GM21619 (cell line): ENCODE results near the gene CLGN.
A peak's percentile ranks its signal among the peaks of the same experiment; 100 is the strongest.
"Not testable (repeated sequence)": the region's sequence is repeated elsewhere in the genome, so short reads cannot be mapped to it uniquely, and the experiment has no call there.

Source experiments
- ATAC-seq: cut with Tn5 transposase; IDR thresholded peaks from one replicate; pipeline ENCODE4 v1.9.1; 2021; ENCODE audit not compliant: unreplicated experiment

CLGN gene, protein sequence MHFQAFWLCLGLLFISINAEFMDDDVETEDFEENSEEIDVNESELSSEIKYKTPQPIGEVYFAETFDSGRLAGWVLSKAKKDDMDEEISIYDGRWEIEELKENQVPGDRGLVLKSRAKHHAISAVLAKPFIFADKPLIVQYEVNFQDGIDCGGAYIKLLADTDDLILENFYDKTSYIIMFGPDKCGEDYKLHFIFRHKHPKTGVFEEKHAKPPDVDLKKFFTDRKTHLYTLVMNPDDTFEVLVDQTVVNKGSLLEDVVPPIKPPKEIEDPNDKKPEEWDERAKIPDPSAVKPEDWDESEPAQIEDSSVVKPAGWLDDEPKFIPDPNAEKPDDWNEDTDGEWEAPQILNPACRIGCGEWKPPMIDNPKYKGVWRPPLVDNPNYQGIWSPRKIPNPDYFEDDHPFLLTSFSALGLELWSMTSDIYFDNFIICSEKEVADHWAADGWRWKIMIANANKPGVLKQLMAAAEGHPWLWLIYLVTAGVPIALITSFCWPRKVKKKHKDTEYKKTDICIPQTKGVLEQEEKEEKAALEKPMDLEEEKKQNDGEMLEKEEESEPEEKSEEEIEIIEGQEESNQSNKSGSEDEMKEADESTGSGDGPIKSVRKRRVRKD

DNA sequence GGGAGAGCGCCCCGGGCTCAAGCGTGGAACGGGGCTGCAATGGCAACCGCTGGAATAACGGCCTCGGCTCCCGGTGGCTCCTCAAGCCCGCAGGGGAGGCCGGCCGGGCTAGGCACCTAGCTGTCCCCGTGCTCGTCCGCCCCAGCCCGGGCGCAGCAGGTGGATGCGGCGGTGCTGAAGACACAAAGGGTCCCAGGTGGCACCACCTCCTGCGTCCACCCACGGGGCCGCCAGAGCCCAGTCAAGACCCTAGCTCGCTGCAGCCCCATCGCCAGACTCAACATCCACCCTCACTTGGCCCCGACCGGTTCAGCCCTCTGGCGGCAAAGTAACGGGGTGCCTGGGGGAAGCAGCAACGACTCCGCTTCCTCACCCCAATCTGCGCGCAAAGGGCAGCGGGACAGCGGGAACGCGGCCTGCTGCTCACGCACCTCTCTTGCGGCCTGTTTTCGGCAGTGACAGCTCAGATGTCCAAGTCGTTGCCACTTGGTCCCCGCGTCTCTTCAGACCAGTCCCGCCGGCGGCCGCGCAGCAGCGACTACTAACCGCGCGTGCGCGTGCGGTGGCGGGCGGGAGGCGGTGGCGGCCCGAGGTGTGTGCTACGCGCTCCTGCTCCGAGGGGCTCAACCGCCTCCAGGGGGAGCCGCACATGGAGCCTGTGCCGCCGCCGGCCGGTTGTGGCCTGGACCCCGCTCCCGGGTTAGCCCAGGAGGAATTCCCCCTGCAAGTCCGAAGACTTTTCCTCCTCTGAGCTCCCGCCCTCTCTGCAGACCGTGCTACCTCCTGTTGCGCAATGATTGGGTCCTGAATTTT, at the start of gene CLGN:
Gene CLGN, minus strand, starts transcription at position 543 of the 813 bp plus-strand sequence. CDS start 14,570 bp downstream, outside the sequence.
- ATAC-seq = peak; percentile 86

DNA sequence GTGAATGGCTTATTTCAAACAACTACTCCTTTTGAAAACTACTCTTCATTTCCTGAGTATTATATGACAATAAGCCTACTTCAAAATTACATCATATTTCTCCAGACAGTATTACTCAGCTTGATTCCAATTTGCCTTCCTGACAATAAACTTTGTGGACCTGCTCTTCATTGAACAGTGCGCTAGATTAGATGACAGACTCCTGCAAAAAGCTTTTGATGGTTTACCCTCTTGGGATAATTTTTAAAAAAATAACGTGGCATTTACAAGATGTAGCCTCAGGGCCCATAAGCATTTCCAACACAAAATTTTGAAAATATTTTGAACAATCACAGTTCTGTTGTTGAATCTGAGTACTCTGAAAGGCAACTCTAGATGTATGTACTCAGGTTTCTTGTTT, 44.7 kb upstream of the CLGN start:
- no peak for ATAC-seq

DNA sequence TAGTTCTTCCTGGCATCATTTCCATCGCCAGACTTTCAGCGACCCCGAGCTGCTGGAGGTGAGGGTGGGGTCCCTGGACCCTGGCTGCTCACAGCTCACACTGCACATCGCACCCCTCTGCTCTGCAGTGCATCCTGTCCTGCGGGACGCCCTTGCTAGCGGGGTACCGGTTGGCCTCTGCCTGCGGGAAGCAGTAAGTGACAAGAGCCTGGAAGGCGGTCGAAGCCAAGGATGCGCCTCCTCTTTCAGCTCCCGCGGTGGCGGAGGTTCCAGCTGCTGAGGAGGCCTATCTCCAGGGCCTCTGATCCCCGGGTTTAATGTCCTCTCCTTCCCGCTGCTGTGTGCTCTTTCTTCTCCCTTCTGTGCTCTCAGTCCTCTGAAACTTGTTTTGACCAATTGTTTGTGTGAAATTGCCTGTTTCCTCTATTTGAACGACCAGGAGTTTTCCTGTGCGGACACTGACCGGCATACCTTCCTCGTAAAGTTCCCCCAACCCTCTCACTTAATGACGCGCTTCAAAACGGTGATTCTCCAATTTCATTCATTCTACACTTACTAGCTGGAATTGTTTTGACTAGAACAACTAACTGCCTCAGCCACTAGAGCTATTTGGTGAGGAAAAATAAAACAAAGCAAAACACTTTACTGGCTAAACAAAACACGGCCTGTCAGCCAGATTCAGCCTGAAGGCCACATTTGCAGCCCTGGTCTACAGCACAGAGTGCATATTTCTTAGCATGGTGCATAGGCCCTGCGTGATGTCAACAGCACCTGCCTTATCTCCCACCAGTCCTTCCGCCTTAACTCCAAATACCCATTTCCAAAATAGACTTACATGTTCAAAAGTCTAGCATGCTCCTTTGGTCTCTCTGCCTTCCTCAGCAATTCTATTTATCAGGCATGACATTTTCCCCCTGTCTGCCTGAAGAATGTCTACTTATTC, 42.6 kb upstream of the CLGN start:
- no peak for ATAC-seq

DNA sequence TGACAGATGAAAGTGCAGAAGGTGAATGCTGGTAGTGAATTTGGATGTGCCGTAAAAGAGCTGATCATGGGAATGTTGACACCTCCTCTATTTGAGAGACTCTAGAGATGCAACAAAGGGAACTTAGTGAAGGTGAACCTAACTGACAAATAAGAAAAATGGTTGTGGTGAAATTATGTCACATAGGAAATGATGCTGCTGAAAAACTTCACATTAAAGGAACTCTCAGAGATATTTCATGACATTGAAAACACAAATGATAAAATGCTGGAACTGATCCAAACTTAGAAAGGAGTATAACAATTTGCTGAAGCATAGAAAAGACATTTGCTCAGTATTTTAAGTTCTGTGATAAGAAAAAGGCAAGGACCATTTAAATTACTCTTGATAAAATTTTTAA, 38.7 kb upstream of the CLGN start:
- no peak for ATAC-seq

DNA sequence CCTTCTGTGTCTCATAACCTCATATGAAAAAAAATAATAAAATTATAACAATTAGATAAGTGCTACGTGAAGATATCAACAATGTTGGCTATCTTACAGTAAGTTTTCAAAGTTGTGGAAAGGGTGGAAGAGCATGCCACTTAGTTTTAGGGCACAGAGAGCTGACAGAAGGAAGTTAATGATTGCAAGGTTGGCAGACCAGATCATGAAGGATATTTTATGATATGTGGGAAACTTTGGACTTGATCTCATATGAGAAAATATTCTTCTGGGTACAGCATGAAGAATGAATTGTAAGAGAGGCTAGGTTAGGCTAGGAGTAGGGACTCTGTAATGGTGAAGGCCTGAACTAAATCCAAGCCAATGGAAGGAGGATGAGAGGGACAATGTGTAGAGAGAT, 36.2 kb upstream of the CLGN start:
- no peak for ATAC-seq

DNA sequence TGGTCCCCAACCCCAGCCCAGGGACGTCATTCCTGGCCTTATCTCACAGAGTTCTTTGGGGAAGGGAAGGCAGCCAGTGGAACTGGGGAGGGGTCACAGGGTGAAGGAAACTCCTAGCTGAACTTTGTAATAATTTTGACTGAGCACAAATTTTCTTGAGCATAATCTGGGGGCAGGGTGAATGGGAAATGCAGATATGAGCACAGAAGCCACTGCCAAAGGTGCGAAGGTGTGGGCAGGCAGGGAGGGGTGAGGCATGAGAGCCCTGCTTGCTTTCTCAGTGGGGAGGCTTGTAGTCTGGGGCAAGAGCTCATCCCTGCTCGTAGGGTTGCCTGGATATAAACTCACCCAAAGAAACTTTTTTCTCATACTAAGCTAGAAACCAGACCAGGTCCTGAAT, 35.7 kb upstream of the CLGN start:
- no peak for ATAC-seq

DNA sequence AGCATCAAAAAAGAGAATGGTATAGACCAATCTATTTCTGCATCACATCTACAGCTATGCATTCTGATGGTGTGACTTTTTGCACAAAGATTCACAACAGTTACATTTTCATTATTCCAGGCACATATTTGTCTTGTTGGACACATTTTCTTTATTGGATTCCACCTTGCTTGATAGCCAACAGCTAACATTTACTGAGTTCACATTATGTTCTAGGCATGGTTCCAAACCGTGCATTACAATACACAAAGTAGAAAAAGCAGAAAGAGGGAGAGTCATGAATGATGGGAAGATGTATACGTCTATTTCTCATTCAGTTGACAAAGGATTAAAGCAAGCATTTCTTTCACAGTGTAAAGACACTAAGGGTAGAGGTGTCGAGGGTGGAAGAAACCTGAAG, 22.9 kb upstream of the CLGN start:
- ATAC-seq = no peak

DNA sequence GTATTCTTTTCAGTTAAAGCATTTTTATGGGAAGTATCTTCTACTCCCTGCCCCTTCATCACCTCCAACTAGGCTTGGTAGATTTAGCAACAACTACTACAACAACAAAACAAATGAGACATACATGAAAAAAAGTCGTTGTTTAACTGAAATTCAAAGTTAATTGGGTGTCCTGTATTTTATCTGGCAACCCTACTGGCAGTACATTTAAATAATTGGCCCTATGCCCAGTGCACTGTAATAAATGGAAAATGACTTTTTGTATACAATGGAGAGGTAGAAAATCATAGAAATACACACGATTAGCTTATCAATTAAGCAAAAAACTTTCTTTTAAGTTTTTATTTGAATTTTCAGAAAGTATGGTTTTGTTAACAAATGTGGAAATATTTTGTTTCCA, 21.4 kb upstream of the CLGN start:
- no peak for ATAC-seq

DNA sequence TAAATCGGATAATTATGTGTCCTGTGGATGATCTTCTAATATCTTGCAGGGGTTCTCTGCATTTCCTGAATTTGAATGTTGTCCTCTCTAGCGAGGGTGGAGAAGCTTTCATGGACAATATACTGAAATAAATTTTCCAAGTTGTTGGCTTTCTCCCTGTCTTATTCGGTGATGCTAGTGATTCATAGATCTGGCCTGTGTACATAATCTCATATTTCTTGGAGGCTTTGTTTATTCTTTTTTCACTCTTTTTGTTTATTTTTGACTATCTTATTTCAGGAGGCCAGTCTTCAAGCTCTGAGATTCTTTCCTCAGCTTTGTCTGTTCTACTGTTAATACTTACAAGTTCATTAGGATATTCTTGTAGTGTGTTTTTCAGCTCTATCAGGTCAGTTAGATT, 20.7 kb upstream of the CLGN start:
- ATAC-seq = no peak

DNA sequence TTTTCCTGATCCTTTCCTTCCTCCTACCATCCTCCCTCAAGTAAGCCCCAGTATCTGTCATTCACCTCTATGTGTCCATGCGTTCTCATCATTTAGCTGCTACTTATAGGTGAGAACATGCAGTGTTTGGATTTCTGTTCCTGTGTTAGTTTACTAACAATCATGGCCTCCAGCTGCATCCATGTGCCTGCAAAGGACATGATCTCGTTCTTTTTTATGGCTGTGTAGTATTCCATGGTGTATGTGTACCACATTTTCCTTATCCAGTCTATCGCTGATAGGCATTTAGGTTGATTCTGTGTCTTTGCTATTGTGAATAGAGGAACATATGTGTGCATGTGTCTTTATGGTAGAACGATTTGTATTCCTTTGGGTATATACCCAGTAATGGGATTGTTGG, 16.9 kb upstream of the CLGN start:
- not testable (repeated sequence) for ATAC-seq

DNA sequence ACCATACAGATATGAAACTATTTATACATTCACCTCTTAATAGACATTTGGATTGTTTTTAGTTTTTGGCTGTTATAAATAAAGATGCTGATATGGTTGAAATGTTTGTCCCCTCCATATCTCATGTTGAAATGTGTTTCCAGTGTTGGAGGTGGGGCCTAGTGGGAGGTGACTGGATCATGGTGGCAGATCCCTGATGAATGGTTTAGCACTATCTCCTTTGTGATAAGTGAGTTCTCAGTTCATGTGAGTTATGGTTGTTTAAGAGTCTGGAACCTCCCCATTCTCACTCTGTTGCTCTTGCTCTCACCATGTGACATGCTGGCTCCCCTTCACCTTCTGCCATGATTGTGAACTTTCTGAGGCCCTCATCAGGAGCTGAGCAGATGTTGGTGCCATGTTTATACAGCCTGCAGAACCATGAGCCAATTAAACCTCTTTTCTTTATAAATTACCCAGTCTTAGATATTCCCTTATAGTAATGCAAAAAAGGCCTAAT, 12.2 kb upstream of the CLGN start:
- no peak for ATAC-seq

DNA sequence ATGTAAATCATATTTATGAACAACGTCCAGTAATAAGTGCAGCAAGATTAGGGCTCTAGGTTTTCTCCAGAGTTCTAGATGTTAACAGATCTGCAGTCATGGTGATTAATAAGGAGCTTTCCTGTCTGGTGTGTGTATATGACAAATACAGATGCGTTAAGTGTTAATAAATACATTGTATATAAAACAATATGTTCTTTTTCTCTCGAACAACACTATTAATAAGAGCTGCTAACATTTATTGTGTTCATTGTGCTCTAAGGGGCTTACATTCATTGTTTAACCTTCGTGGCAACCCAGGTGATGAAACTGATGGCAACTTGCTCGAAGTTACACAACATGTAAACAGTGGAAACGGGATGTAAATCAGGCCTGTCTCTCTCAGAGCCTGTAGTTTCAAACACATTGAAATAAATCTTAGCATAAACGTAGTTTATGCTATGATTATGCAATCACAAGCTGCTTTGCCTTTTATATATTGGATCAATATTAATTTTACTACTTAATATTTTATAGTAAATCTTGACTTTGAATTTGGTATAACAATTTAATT, 547 bp upstream of the CLGN start:
- ATAC-seq = no peak

DNA sequence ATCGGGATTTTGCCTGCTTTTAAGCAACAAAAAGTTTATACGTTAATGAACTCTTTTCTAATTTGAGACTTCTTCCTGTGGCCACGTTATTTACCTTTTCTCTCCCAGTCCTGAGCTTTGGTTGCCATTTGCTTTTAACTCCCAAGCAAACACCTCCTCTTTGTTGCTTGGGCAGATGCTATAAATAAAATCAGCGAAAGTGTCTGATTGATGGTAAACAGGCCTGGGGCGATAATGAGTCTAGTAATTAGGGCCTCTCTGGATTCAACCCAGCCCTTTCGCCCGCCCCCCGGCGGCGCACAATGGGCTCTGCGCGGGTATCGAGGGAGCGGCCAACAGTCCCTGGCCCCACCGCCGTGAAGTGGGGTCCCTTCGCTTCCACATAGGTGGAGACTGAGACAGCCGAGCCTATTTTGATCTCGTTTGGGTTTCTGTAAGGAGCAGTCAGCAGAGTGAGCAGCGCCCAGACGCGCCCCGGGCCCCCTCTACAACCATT, 790 bp downstream of the CLGN start:
- ATAC-seq = peak; percentile 9

DNA sequence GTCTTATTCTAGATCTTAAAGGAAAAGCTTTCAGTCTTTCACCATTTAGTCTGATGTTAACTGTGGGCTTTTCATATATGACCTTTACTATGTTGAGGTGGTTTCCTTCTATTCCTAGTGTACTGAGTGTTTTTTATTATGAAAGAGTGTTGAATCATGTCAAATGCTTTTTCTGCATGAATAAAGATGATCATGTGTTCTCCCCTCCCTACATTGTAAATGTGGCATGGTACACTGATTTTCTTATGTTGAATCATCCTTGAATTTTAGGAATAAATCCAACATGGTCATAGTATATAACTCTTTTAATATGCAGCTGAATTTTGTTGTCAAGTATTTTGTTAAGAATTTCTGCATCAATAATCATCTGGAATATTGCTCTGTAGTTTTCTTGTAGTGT, 4.3 kb downstream of the CLGN start:
- no peak for ATAC-seq

DNA sequence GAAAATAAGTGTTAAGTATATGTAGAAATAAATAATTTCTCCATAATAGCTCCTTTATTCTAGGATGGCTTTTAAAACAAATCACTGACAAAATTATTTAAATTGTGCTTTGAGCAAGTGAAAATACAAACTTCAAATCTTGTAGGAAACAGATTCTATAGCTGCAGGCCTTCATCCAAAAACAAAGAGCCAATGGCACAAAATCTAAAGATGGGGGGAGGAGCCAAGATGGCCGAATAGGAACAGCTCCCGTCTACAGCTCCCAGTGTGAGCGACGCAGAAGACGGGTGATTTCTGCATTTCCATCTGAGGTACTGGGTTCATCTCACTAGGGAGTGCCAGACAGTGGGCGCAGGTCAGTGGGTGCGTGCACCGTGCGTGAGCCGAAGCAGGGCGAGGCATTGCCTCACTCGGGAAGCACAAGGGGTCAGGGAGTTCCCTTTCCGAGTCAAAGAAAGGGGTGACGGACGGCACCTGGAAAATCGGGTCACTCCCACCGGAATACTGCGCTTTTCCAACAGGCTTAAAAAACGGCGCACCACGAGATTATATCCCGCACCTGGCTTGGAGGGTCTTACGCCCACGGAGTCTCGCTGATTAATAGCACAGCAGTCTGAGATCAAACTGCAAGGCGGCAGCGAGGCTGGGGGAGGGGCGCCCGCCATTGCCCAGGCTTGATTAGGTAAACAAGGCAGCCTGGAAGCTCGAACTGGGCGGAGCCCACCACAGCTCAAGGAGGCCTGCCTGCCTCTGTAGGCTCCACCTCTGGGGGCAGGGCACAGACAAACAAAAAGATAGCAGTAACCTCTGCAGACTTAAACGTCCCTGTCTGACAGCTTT, 14.1 kb downstream of the CLGN start:
- not testable (repeated sequence) for ATAC-seq

DNA sequence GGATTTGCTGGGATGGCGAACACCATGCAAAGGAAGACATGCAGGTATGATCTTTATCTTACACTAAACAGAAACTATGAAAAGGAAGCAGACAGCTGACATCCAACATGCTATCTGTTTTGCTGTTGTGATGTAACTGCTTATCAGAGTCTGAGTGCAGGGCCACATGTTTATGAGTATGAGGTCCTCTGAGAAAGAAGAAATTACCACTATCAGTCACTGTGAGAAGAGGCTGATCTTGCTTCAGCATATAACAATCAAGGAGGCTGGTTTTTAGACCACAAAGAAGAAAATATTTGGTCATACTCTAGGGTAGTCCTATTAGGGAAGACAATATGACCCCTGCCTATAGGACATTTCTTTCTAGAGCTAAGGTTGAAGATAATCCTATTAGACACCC, 18.5 kb downstream of the CLGN start:
- no peak for ATAC-seq

DNA sequence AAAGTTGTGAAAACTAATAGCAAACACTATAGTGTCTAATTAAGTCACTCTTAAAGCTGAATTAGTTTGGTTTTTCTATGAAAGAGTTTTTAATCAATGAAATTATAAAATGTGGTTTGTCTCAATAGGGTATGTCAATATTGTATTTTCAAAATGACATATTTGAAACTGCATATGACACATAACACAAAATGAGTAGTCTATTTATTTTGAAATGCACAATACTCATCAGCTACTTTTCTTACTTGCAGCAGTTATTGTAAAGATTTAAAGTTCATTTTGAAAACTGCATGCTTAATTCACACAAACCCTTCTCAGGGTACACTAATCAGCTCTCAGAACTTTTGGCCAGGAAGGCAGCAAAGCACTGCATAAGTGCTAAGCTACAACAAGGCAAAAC, 21.2 kb downstream of the CLGN start:
- no peak for ATAC-seq

DNA sequence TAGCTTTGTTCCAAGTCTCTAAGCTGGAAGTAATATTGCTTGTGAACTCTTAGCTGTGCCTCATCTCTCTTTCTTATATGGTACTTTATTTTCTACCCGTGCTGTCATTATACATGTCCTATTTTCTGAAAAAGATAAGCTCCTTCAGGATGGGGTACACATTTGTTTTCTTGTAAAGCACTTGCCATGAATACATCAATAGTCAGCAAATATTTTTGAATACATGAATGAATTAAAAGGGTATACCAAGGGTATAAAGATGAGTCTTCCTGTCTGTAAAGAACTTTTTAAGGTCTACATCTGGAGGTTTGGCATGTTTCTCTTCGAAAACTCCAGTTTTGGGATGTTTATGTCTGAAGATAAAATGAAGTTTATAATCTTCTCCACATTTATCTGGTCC, 27.3 kb downstream of the CLGN start:
- no peak for ATAC-seq

DNA sequence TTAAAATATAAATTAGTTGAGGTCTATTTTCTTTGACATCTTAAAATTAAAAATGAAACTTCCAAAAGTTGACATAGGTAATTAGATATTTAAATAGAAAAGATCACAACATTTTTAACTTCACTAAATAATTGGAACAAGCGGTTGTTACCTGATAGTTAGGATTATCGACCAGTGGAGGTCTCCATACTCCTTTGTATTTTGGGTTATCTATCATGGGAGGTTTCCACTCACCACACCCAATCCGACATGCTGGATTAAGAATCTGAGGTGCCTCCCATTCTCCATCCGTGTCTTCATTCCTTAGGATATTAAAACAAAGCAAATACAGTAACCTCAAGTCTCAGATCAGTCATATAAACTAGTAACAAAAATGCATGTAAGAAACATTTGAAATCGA, 31.8 kb downstream of the CLGN start:
- ATAC-seq = no peak
